CD8-positive, alpha-beta memory T cell (primary cell): ENCODE results near the gene XPR1. TPM values are rescaled to one million over a fixed set of nuclear protein-coding genes. Genes with fewer than 3 reads are reported as not detected.

ENCODE experiments used
- CTCF ChIA-PET: fragments of 350-600 bp; sonication (Branson Sonifier 250); formaldehyde crosslinking; loops from one replicate; lab custom pipeline; 2021; ENCODE audit warnings: antibody characterized with exemption; lab: Charles Lee
- POLR2A ChIA-PET: fragments of 350-600 bp; sonication (Branson Sonifier 250); formaldehyde crosslinking; loops from one replicate; lab custom pipeline; 2021; ENCODE audit warnings: antibody characterized with exemption; lab: Charles Lee
- DNase-seq, 5 donors: peaks; one replicate each; pipeline versions ENCODE4 v3.0.0 to v3.0.0-alpha.2; 2020 to 2022; ENCODE audit warnings: mixed read lengths in 1 of 5
- H3K27ac ChIP-seq: one replicate; pipeline ENCODE4 v1.7.0; 2013; ENCODE audit warnings: low read depth, mild to moderate bottlenecking, low read length, moderate library complexity
- H3K27me3 ChIP-seq: 2 replicates; pipeline ENCODE4 v1.7.0; 2013; ENCODE audit warnings: low read length, mild to moderate bottlenecking; ENCODE audit not compliant: insufficient read depth, poor library complexity, severe bottlenecking
- H3K36me3 ChIP-seq: 2 replicates; pipeline ENCODE4 v1.7.0; 2013; ENCODE audit warnings: mild to moderate bottlenecking, low read length, moderate library complexity; ENCODE audit not compliant: insufficient read depth
- H3K4me1 ChIP-seq: 2 replicates; pipeline ENCODE4 v1.7.0; 2013; ENCODE audit warnings: mild to moderate bottlenecking, low read length, moderate library complexity; ENCODE audit not compliant: insufficient read depth
- H3K4me3 ChIP-seq: 2 replicates; pipeline ENCODE4 v1.7.0; 2013; ENCODE audit warnings: mild to moderate bottlenecking, low read length
- H3K9me3 ChIP-seq: 2 replicates; pipeline ENCODE4 v1.7.0; 2013; ENCODE audit warnings: mild to moderate bottlenecking, low read length
- H3K27ac Mint-ChIP-seq, 8 donors: one replicate each; pipeline ENCODE4 v1.8.0; 2020 to 2021; ENCODE audit warnings: mixed read lengths in 8 of 8, mild to moderate bottlenecking in 6 of 8, inconsistent platforms in 3 of 8, moderate library complexity in 3 of 8
- H3K27me3 Mint-ChIP-seq, 2 donors: one replicate each; pipeline ENCODE4 v1.8.0; 2020 to 2021; ENCODE audit warnings: mixed read lengths in 2 of 2, mild to moderate bottlenecking in 1 of 2, moderate library complexity in 1 of 2
- H3K36me3 Mint-ChIP-seq, 3 donors: one replicate each; pipeline ENCODE4 v1.8.0; 2020 to 2021; ENCODE audit warnings: mixed read lengths in 3 of 3, inconsistent platforms in 1 of 3, mild to moderate bottlenecking in 1 of 3
- H3K4me1 Mint-ChIP-seq, 3 donors: one replicate each; pipeline ENCODE4 v1.8.0; 2020 to 2021; ENCODE audit warnings: mixed read lengths in 3 of 3, inconsistent platforms in 1 of 3, mild to moderate bottlenecking in 1 of 3
- H3K4me3 Mint-ChIP-seq, 7 donors: one replicate each; pipeline ENCODE4 v1.8.0; 2020 to 2021; ENCODE audit warnings: mixed read lengths in 7 of 7, mild to moderate bottlenecking in 6 of 7, moderate library complexity in 4 of 7, inconsistent platforms in 2 of 7
- H3K9me3 Mint-ChIP-seq, 5 donors: one replicate each; pipeline ENCODE4 v1.8.0; 2020 to 2022; ENCODE audit warnings: mixed read lengths in 5 of 5, mild to moderate bottlenecking in 3 of 5, moderate library complexity in 2 of 5, inconsistent platforms in 1 of 5
- polyA plus RNA-seq: library from polyadenylated mRNA; unstranded; fragments of 300-500 nt; fragmentation: Illumina TruSeq; gene quantifications from one replicate; pipeline ENCODE4 v1.2.3, GENCODE V29; 2021
- total RNA-seq, 2 experiments: library from RNA; stranded (reverse); gene quantifications; one replicate each; pipeline ENCODE4 v1.2.3, GENCODE V29; 2021

Gene XPR1
- total and polyA plus RNA-seq, 3 experiments from 2014 or later, result 7.6 to 23.2 (median 20.8) TPM

- Mint-ChIP-seq H3K36me3 (no peaks in the 10 kb centered on the region), H3K4me1 (no peaks in the 10 kb centered on the region), H3K27me3 (peaks cover 3 to 20% of the 10 kb centered on the region in 2 donors), H3K27ac (no peak overlapping the region), H3K4me3 (no peak overlapping the region), H3K9me3 (no peaks in the 10 kb centered on the region)
- H3K9me3 ChIP-seq, result no peaks in the 10 kb centered on the region
- no peak overlapping the region for H3K27ac ChIP-seq
- H3K4me3 ChIP-seq, result no peak overlapping the region
- no peak for DNase-seq
- H3K36me3 ChIP-seq, result no peaks in the 10 kb centered on the region
- ChIA-PET POLR2A (no interaction called here), CTCF (interaction anchor here (0.7 kb wide), 1 partner anchor 8 kb away, joined by 5 read pairs; no protein-coding TSS in a partner anchor)
- no peaks in the 10 kb centered on the region for H3K4me1 ChIP-seq
- no peaks in the 10 kb centered on the region for H3K27me3 ChIP-seq
Measured at GRCh38 chr1:180595966-180596365, 35.9 kb upstream of the XPR1 start.

GRCh38 chr1:180597520-180597919 lies 34.3 kb upstream of the XPR1 start:
- H3K36me3 Mint-ChIP-seq, result no peaks in the 10 kb centered on the region
- no peak overlapping the region for H3K4me3 ChIP-seq
- H3K27me3 Mint-ChIP-seq, result peaks cover 5 to 20% of the 10 kb centered on the region in 2 donors
- H3K4me1 Mint-ChIP-seq, result no peaks in the 10 kb centered on the region
- POLR2A ChIA-PET, result no interaction called here
- H3K9me3 ChIP-seq, result no peaks in the 10 kb centered on the region
- no peaks in the 10 kb centered on the region for H3K9me3 Mint-ChIP-seq
- DNase-seq, result no peak
- CTCF ChIA-PET, result no interaction called here
- no peaks in the 10 kb centered on the region for H3K4me1 ChIP-seq
- H3K36me3 ChIP-seq, result no peaks in the 10 kb centered on the region
- H3K4me3 Mint-ChIP-seq, result no peak overlapping the region
- no peak overlapping the region for H3K27ac Mint-ChIP-seq
- no peaks in the 10 kb centered on the region for H3K27me3 ChIP-seq
- H3K27ac ChIP-seq, result no peak overlapping the region

- POLR2A ChIA-PET, result no interaction called here
- H3K27ac ChIP-seq, result no peak overlapping the region
Measured at GRCh38 chr1:180598333-180598974, 33.4 kb upstream of the XPR1 start.

GRCh38 chr1:180600343-180600742 lies 31.5 kb upstream of the XPR1 start:
- Histone ChIP-seq H3K27me3 (no peaks in the 10 kb centered on the region), H3K27ac (no peak overlapping the region), H3K36me3 (no peaks in the 10 kb centered on the region), H3K4me1 (no peaks in the 10 kb centered on the region), H3K4me3 (no peak overlapping the region), H3K9me3 (no peaks in the 10 kb centered on the region)
- Mint-ChIP-seq H3K4me3 (no peak overlapping the region), H3K27me3 (peaks cover 5 to 15% of the 10 kb centered on the region in 2 donors), H3K36me3 (no peaks in the 10 kb centered on the region), H3K4me1 (no peaks in the 10 kb centered on the region), H3K27ac (no peak overlapping the region), H3K9me3 (no peaks in the 10 kb centered on the region)
- DNase-seq, result no peak
- ChIA-PET CTCF (no interaction called here), POLR2A (no interaction called here)

More at GRCh38 chr1:180598333-180598974, 33.4 kb upstream of the XPR1 start:
- peaks cover 5 to 20% of the 10 kb centered on the region in 2 donors for H3K27me3 Mint-ChIP-seq
- no peaks in the 10 kb centered on the region for H3K4me1 ChIP-seq
- H3K27me3 ChIP-seq, result no peaks in the 10 kb centered on the region
- no peak for DNase-seq
- CTCF ChIA-PET, result no interaction called here
- no peak overlapping the region for H3K27ac Mint-ChIP-seq
- H3K36me3 Mint-ChIP-seq, result no peaks in the 10 kb centered on the region
- no peaks in the 10 kb centered on the region for H3K36me3 ChIP-seq
- H3K4me1 Mint-ChIP-seq, result no peaks in the 10 kb centered on the region
- H3K4me3 ChIP-seq, result no peak overlapping the region
- no peak overlapping the region for H3K4me3 Mint-ChIP-seq
- no peaks in the 10 kb centered on the region for H3K9me3 ChIP-seq
- no peaks in the 10 kb centered on the region for H3K9me3 Mint-ChIP-seq

- H3K36me3 Mint-ChIP-seq, result no peaks in the 10 kb centered on the region
- POLR2A ChIA-PET, result no interaction called here
- Histone ChIP-seq H3K36me3 (no peaks in the 10 kb centered on the region), H3K27ac (no peak overlapping the region), H3K27me3 (no peaks in the 10 kb centered on the region), H3K9me3 (no peaks in the 10 kb centered on the region), H3K4me3 (no peak overlapping the region), H3K4me1 (no peaks in the 10 kb centered on the region)
- H3K9me3 Mint-ChIP-seq, result no peaks in the 10 kb centered on the region
- DNase-seq, result no peak
- no peak overlapping the region for H3K4me3 Mint-ChIP-seq
- H3K27me3 Mint-ChIP-seq, result peaks cover 3 to 15% of the 10 kb centered on the region in 2 donors
- H3K4me1 Mint-ChIP-seq, result no peaks in the 10 kb centered on the region
- CTCF ChIA-PET, result no interaction called here
- H3K27ac Mint-ChIP-seq, result no peak overlapping the region
Measured at GRCh38 chr1:180601512-180601911, 30.3 kb upstream of the XPR1 start.

GRCh38 chr1:180603223-180603849 lies 28.5 kb upstream of the XPR1 start:
- H3K27ac ChIP-seq, result no peak overlapping the region
- H3K36me3 Mint-ChIP-seq, result no peaks in the 10 kb centered on the region
- ChIA-PET POLR2A (no interaction called here), CTCF (no interaction called here)
- no peaks in the 10 kb centered on the region for H3K4me1 ChIP-seq
- H3K27ac Mint-ChIP-seq, result no peak overlapping the region
- H3K4me3 Mint-ChIP-seq, result no peak overlapping the region
- H3K4me3 ChIP-seq, result no peak overlapping the region
- no peaks in the 10 kb centered on the region for H3K4me1 Mint-ChIP-seq
- no peaks in the 10 kb centered on the region for H3K9me3 Mint-ChIP-seq
- no peaks in the 10 kb centered on the region for H3K9me3 ChIP-seq
- DNase-seq, result no peak
- peaks cover 3% of the 10 kb centered on the region in 2 donors for H3K27me3 Mint-ChIP-seq
- H3K36me3 ChIP-seq, result no peaks in the 10 kb centered on the region
- H3K27me3 ChIP-seq, result no peaks in the 10 kb centered on the region

GRCh38 chr1:180603850-180604226 lies 28.0 kb upstream of the XPR1 start:
- Histone ChIP-seq H3K27ac (no peak overlapping the region), H3K4me1 (no peaks in the 10 kb centered on the region), H3K9me3 (no peaks in the 10 kb centered on the region), H3K36me3 (no peaks in the 10 kb centered on the region), H3K27me3 (no peaks in the 10 kb centered on the region), H3K4me3 (no peak overlapping the region)
- Mint-ChIP-seq H3K27me3 (peaks cover 0 to 3% of the 10 kb centered on the region in 2 donors), H3K27ac (no peak overlapping the region), H3K4me3 (no peak overlapping the region), H3K9me3 (no peaks in the 10 kb centered on the region), H3K4me1 (no peaks in the 10 kb centered on the region), H3K36me3 (no peaks in the 10 kb centered on the region)
- no peak for DNase-seq
- CTCF ChIA-PET, result interaction anchor here (1.2 kb wide), 1 partner anchor 8 kb away, joined by 5 read pairs; no protein-coding TSS in a partner anchor
- POLR2A ChIA-PET, result no interaction called here

- H3K4me1 Mint-ChIP-seq, result peaks cover 0 to 4% (median 4%) of the 10 kb centered on the region in 3 donors
- Histone ChIP-seq H3K27ac (no peak overlapping the region), H3K4me1 (no peaks in the 10 kb centered on the region), H3K9me3 (no peaks in the 10 kb centered on the region), H3K27me3 (no peaks in the 10 kb centered on the region), H3K4me3 (no peak overlapping the region), H3K36me3 (no peaks in the 10 kb centered on the region)
- no peak overlapping the region for H3K4me3 Mint-ChIP-seq
- no peak overlapping the region for H3K27ac Mint-ChIP-seq
- ChIA-PET CTCF (no interaction called here), POLR2A (no interaction called here)
- H3K9me3 Mint-ChIP-seq, result no peaks in the 10 kb centered on the region
- H3K36me3 Mint-ChIP-seq, result no peaks in the 10 kb centered on the region
- no peak for DNase-seq
- peaks cover 0 to 3% of the 10 kb centered on the region in 2 donors for H3K27me3 Mint-ChIP-seq
Measured at GRCh38 chr1:180606155-180606554, 25.7 kb upstream of the XPR1 start.
